ENCODE measurements around the gene PSME3.

GRCh38 chr17:42844761-42845555, 11.8 kb downstream of the PSME3 start:
- TF ChIP-seq SIN3A (IDR thresholded peaks at IDR 0.05; ENCODE audit: borderline replicate concordance, low read depth, low read length) (no peak), EZH2phosphoT487 (IDR thresholded peaks at IDR 0.05; ENCODE audit: borderline replicate concordance, low read depth) (no peak)
